Adrenal gland (tissue), 5 donors: ENCODE data around the gene CNOT11.
"Not testable (repeated sequence)": the region's sequence is repeated elsewhere in the genome, so short reads cannot be mapped to it uniquely, and the experiment has no call there.

ENCODE experiments used
- POLR2A ChIP-seq, 2 donors: fragments of 450-650 bp; IDR thresholded peaks; one replicate each; pipeline ENCODE4 v1.6.1; 2017; ENCODE audit warnings: antibody characterized with exemption in 2 of 2, mild to moderate bottlenecking in 2 of 2, moderate library complexity in 1 of 2
- TF ChIP-seq, protein P1 (sequence below), 6 experiments: fragments of 450-650 bp in 4 of 6; fragments of 200-600 bp in 2 of 6; sonication (generic) in 1 of 6; IDR thresholded peaks; 1 replicate in 5 of 6; 2 replicates in 1 of 6; pipeline versions ENCODE4 v1.5.1 to v1.8.0; 2016 to 2021; ENCODE audit warnings: antibody characterized with exemption in 6 of 6, mild to moderate bottlenecking in 2 of 6, moderate library complexity in 1 of 6
- donor health status: DM: no; HTN: no; CAD: no.

- TF ChIP-seq, protein P1, sequence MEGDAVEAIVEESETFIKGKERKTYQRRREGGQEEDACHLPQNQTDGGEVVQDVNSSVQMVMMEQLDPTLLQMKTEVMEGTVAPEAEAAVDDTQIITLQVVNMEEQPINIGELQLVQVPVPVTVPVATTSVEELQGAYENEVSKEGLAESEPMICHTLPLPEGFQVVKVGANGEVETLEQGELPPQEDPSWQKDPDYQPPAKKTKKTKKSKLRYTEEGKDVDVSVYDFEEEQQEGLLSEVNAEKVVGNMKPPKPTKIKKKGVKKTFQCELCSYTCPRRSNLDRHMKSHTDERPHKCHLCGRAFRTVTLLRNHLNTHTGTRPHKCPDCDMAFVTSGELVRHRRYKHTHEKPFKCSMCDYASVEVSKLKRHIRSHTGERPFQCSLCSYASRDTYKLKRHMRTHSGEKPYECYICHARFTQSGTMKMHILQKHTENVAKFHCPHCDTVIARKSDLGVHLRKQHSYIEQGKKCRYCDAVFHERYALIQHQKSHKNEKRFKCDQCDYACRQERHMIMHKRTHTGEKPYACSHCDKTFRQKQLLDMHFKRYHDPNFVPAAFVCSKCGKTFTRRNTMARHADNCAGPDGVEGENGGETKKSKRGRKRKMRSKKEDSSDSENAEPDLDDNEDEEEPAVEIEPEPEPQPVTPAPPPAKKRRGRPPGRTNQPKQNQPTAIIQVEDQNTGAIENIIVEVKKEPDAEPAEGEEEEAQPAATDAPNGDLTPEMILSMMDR (IDR thresholded peaks at IDR 0.05): not testable (repeated sequence)
- not testable (repeated sequence) for TF ChIP-seq POLR2A (IDR thresholded peaks at IDR 0.05)
Observed at GRCh38 chr2:101237944-101238343, 14.7 kb upstream of the CNOT11 start.
